ENCODE results near the gene ZNF618. TPM values are rescaled to one million over a fixed set of nuclear protein-coding genes. Genes with fewer than 3 reads are reported as not detected.

The ZNF618 gene
- total RNA-seq, 1 donor from 2014 or later = 51.5 TPM

GRCh38 chr9:113947941-113948340 lies 71.8 kb downstream of the ZNF618 start:
- H3K4me1 Mint-ChIP-seq (ENCODE audit: unreplicated experiment) = peaks cover 25% of the 10 kb centered on the region
- peaks cover 14% of the 10 kb centered on the region for H3K36me3 Mint-ChIP-seq
- H3K4me3 Mint-ChIP-seq = no peak overlapping the region
- H3K27ac Mint-ChIP-seq = no peak overlapping the region
- no peak for TF ChIP-seq CTCF (conservative IDR thresholded peaks at IDR 0.05)
- H3K9me3 Mint-ChIP-seq = no peaks in the 10 kb centered on the region
- peak; percentile 37 for DNase-seq (ENCODE audit: extremely low spot score, unreplicated experiment)
- no peaks in the 10 kb centered on the region for H3K27me3 Mint-ChIP-seq

DNA sequence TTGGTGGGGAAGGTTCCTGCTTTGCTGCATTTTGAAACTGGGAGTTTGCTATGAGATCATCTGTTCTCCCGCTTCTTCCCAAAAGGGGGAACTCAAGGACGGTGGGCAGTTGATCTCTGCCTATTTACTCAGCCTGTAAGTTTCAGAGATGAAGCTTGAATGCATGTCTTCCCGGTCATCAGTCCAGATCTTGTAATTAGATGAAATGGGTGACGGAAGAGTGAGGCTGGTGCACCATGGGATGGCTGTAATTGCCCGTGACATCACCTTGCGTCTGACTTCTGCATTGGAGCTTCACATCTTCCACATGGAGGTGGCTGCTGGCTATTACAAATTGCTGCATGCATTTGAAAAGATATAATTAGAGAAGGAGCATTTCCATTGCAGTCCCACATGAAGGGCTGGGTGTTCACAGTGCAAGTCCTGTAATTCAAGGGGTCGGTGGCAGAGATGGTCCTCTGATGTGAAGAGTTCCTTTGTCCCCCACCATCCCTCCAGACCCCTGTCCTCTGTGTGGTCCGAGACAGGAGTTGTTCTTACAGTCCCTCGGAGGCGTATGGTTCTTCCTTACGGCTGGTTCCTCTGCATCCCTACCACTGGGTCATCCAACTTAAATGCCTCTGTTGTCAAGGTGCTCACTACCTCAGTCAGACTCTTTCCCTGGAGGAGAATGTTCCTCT lies 72.9 kb downstream of the ZNF618 start:
- peaks cover 10% of the 10 kb centered on the region for H3K36me3 Mint-ChIP-seq
- H3K4me3 Mint-ChIP-seq = no peak overlapping the region
- peaks cover 32% of the 10 kb centered on the region for H3K4me1 Mint-ChIP-seq (ENCODE audit: unreplicated experiment)
- no peak overlapping the region for H3K27ac Mint-ChIP-seq
- TF ChIP-seq CTCF (conservative IDR thresholded peaks at IDR 0.05) = no peak
- no peaks in the 10 kb centered on the region for H3K27me3 Mint-ChIP-seq
- H3K9me3 Mint-ChIP-seq = no peaks in the 10 kb centered on the region
- peak; percentile 16 for DNase-seq (ENCODE audit: extremely low spot score, unreplicated experiment)

- H3K27ac Mint-ChIP-seq = no peak overlapping the region
- H3K4me1 Mint-ChIP-seq (ENCODE audit: unreplicated experiment) = peaks cover 38% of the 10 kb centered on the region
- DNase-seq (ENCODE audit: extremely low spot score, unreplicated experiment) = peak; percentile 55
- peaks cover 10% of the 10 kb centered on the region for H3K36me3 Mint-ChIP-seq
- no peak for TF ChIP-seq CTCF (conservative IDR thresholded peaks at IDR 0.05)
- H3K27me3 Mint-ChIP-seq = no peaks in the 10 kb centered on the region
- no peak overlapping the region for H3K4me3 Mint-ChIP-seq
- H3K9me3 Mint-ChIP-seq = no peaks in the 10 kb centered on the region
Observed at GRCh38 chr9:113949571-113950078, 73.5 kb downstream of the ZNF618 start.

GRCh38 chr9:113950195-113951031 lies 74.3 kb downstream of the ZNF618 start:
- H3K4me1 Mint-ChIP-seq (ENCODE audit: unreplicated experiment) = peaks cover 46% of the 10 kb centered on the region
- H3K36me3 Mint-ChIP-seq = peaks cover 8% of the 10 kb centered on the region
- H3K9me3 Mint-ChIP-seq = no peaks in the 10 kb centered on the region
- H3K4me3 Mint-ChIP-seq = no peak overlapping the region
- H3K27ac Mint-ChIP-seq = no peak overlapping the region
- peak; percentile 58 for DNase-seq (ENCODE audit: extremely low spot score, unreplicated experiment)
- no peaks in the 10 kb centered on the region for H3K27me3 Mint-ChIP-seq
- TF ChIP-seq CTCF (conservative IDR thresholded peaks at IDR 0.05) = no peak

- H3K9me3 Mint-ChIP-seq = no peaks in the 10 kb centered on the region
- H3K36me3 Mint-ChIP-seq = peaks cover 8% of the 10 kb centered on the region
- H3K4me1 Mint-ChIP-seq (ENCODE audit: unreplicated experiment) = peaks cover 48% of the 10 kb centered on the region
- no peak for DNase-seq (ENCODE audit: extremely low spot score, unreplicated experiment)
- no peak overlapping the region for H3K27ac Mint-ChIP-seq
- no peaks in the 10 kb centered on the region for H3K27me3 Mint-ChIP-seq
- no peak for TF ChIP-seq CTCF (conservative IDR thresholded peaks at IDR 0.05)
- H3K4me3 Mint-ChIP-seq = no peak overlapping the region
Observed at GRCh38 chr9:113951032-113951372, 74.9 kb downstream of the ZNF618 start.

Data from type B pancreatic cell (in vitro differentiated cells).